ENCODE data around the gene OIT3. TPM values are rescaled to one million over a fixed set of nuclear protein-coding genes. Genes with fewer than 3 reads are reported as not detected.

Gene OIT3
- total RNA-seq, 1 experiment from 2014 or later = not detected

GRCh38 chr10:72904806-72905205 is 11.3 kb downstream of the OIT3 start:
- Histone ChIP-seq H3K27ac (ENCODE audit: low read length) (no peak overlapping the region), H3K27me3 (ENCODE audit: low read length) (no peaks in the 10 kb centered on the region; the same call in 1 of the 2 replicates), H3K36me3 (ENCODE audit: low read depth, low read length) (no peaks in the 10 kb centered on the region), H3K9ac (ENCODE audit: low read length) (no peak overlapping the region), H3K4me2 (ENCODE audit: low read length) (no peak overlapping the region), H4K20me1 (ENCODE audit: low read length) (no peaks in the 10 kb centered on the region), H2AFZ (ENCODE audit: low read length) (no peak overlapping the region), H3K9me3 (ENCODE audit: low read length) (no peaks in the 10 kb centered on the region), H3K4me1 (ENCODE audit: insufficient read depth, low read length) (no peaks in the 10 kb centered on the region), H3F3A (ENCODE audit: low read length, unreplicated experiment) (no peaks in the 10 kb centered on the region), H3K79me2 (ENCODE audit: low read length) (no peaks in the 10 kb centered on the region), H3K9me2 (replicated peaks; ENCODE audit: low read length) (no peaks in the 10 kb centered on the region), H3K4me3 (ENCODE audit: low read length) (no peak overlapping the region)
- no peak for DNase-seq
- intact Hi-C loops (cut with micrococcal nuclease) = no loop called here
- CTCF ChIA-PET = no interaction called here
- POLR2A ChIA-PET (ENCODE audit: unreplicated experiment) = no interaction called here
- TF ChIP-seq EZH2phosphoT487 (IDR thresholded peaks at IDR 0.05; ENCODE audit: borderline replicate concordance, low read length) (no peak), EZH2 (IDR thresholded peaks at IDR 0.05; ENCODE audit: low read length, unreplicated experiment) (no peak)
- TF ChIP-seq, protein P1, sequence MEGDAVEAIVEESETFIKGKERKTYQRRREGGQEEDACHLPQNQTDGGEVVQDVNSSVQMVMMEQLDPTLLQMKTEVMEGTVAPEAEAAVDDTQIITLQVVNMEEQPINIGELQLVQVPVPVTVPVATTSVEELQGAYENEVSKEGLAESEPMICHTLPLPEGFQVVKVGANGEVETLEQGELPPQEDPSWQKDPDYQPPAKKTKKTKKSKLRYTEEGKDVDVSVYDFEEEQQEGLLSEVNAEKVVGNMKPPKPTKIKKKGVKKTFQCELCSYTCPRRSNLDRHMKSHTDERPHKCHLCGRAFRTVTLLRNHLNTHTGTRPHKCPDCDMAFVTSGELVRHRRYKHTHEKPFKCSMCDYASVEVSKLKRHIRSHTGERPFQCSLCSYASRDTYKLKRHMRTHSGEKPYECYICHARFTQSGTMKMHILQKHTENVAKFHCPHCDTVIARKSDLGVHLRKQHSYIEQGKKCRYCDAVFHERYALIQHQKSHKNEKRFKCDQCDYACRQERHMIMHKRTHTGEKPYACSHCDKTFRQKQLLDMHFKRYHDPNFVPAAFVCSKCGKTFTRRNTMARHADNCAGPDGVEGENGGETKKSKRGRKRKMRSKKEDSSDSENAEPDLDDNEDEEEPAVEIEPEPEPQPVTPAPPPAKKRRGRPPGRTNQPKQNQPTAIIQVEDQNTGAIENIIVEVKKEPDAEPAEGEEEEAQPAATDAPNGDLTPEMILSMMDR (conservative IDR thresholded peaks at IDR 0.05; ENCODE audit: low read depth, low read length) = no peak
- BruUV-seq (replicated peaks) = no TSS peak
- no peak; the same call in 1 of the 2 replicates for ATAC-seq

GRCh38 chr10:72906446-72906845 is 12.9 kb downstream of the OIT3 start:
- Histone ChIP-seq H3K9me3 (ENCODE audit: low read length) (no peaks in the 10 kb centered on the region), H3K4me3 (ENCODE audit: low read length) (no peak overlapping the region), H3F3A (ENCODE audit: low read length, unreplicated experiment) (no peaks in the 10 kb centered on the region), H3K36me3 (ENCODE audit: low read depth, low read length) (no peaks in the 10 kb centered on the region), H2AFZ (ENCODE audit: low read length) (no peak overlapping the region), H3K79me2 (ENCODE audit: low read length) (no peaks in the 10 kb centered on the region), H3K27ac (ENCODE audit: low read length) (no peak overlapping the region), H3K27me3 (ENCODE audit: low read length) (no peaks in the 10 kb centered on the region; the same call in 1 of the 2 replicates), H3K4me2 (ENCODE audit: low read length) (no peak overlapping the region), H3K9ac (ENCODE audit: low read length) (no peak overlapping the region), H4K20me1 (ENCODE audit: low read length) (no peaks in the 10 kb centered on the region), H3K4me1 (ENCODE audit: insufficient read depth, low read length) (no peaks in the 10 kb centered on the region), H3K9me2 (replicated peaks; ENCODE audit: low read length) (no peaks in the 10 kb centered on the region)
- intact Hi-C loops (cut with micrococcal nuclease) = no loop called here
- BruUV-seq (replicated peaks) = no TSS peak
- ChIA-PET POLR2A (ENCODE audit: unreplicated experiment) (no interaction called here), CTCF (no interaction called here)
- peak; percentile 44 for DNase-seq
- ATAC-seq = no peak; the same call in 1 of the 2 replicates
- TF ChIP-seq EZH2 (IDR thresholded peaks at IDR 0.05; ENCODE audit: low read length, unreplicated experiment) = no peak

DNA sequence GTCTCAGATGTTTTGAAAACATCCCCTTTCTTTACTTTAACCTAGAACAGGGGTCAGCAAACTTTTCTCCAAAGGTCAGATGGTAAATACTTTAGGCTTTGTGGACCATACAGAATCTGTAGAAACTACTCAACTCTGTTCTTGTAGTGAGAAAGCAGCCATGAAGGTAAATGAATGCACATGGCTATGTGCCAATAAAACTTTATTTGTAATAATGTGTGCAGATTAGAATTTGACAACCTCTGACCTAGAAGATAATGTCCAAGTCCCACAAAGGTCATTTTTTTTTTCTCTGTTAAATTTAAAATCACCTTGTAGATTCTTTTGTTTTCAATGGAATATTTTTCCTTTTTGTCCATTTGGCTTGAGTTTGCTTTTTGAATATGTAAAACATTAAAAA is 17.2 kb downstream of the OIT3 start:
- DNase-seq (no peak), ATAC-seq (no peak)
- Histone ChIP-seq H3K9me2 (replicated peaks; ENCODE audit: low read length) (no peaks in the 10 kb centered on the region), H3K9me3 (ENCODE audit: low read length) (no peaks in the 10 kb centered on the region), H3K27me3 (ENCODE audit: low read length) (no peaks in the 10 kb centered on the region; the same call in 1 of the 2 replicates), H3F3A (ENCODE audit: low read length, unreplicated experiment) (no peaks in the 10 kb centered on the region), H3K4me2 (ENCODE audit: low read length) (no peak overlapping the region), H3K36me3 (ENCODE audit: low read depth, low read length) (no peaks in the 10 kb centered on the region), H3K79me2 (ENCODE audit: low read length) (no peaks in the 10 kb centered on the region), H3K4me1 (ENCODE audit: insufficient read depth, low read length) (no peaks in the 10 kb centered on the region), H3K27ac (ENCODE audit: low read length) (no peak overlapping the region), H3K4me3 (ENCODE audit: low read length) (no peak overlapping the region), H4K20me1 (ENCODE audit: low read length) (no peaks in the 10 kb centered on the region), H2AFZ (ENCODE audit: low read length) (no peak overlapping the region), H3K9ac (ENCODE audit: low read length) (no peak overlapping the region)
- BruUV-seq (replicated peaks) = no TSS peak
- ChIA-PET CTCF (no interaction called here), POLR2A (ENCODE audit: unreplicated experiment) (no interaction called here)
- intact Hi-C loops (cut with micrococcal nuclease) = no loop called here
- TF ChIP-seq, protein P1 (conservative IDR thresholded peaks at IDR 0.05; ENCODE audit: low read depth, low read length) = no peak
- TF ChIP-seq EZH2 (IDR thresholded peaks at IDR 0.05; ENCODE audit: low read length, unreplicated experiment) (no peak), EZH2phosphoT487 (IDR thresholded peaks at IDR 0.05; ENCODE audit: borderline replicate concordance, low read length) (no peak)
